HepG2 (cell line): ENCODE measurements around the gene TP63.

Source experiments
- JUNB ChIP-seq: sonication (generic); formaldehyde crosslinking; IDR thresholded peaks from 2 replicates; pipeline ENCODE4 v1.8.0; 2022; ENCODE audit warnings: missing genetic modification reagents, mild to moderate bottlenecking, borderline replicate concordance
- KAT7 ChIP-seq: IDR thresholded peaks from 2 replicates; pipeline ENCODE4 v1.6.1; 2018; ENCODE audit warnings: borderline replicate concordance, missing compliant biosample characterization
- ZNF274 ChIP-seq: sonication (generic); formaldehyde crosslinking; IDR thresholded peaks from 2 replicates; pipeline ENCODE4 v1.5.1; 2020; ENCODE audit warnings: mild to moderate bottlenecking, missing genetic modification reagents
- ZSCAN29 ChIP-seq: sonication (generic); formaldehyde crosslinking; conservative IDR thresholded peaks from 2 replicates; pipeline ENCODE4 v1.4.0; 2020; ENCODE audit warnings: mild to moderate bottlenecking, missing genetic modification reagents
- TF ChIP-seq, protein P1 (sequence below): sonication (generic); formaldehyde crosslinking; IDR thresholded peaks from 2 replicates; pipeline ENCODE4 v1.5.0; 2020; ENCODE audit warnings: mild to moderate bottlenecking, missing genetic modification reagents, moderate library complexity
- TF ChIP-seq, protein P2 (sequence below): sonication (generic); formaldehyde crosslinking; IDR thresholded peaks from 2 replicates; pipeline ENCODE4 v1.5.0; 2020; ENCODE audit warnings: mild to moderate bottlenecking, missing genetic modification reagents
- TF ChIP-seq, protein P3 (sequence below), 2 experiments: IDR thresholded peaks; 2 replicates each; pipeline ENCODE4 v1.6.1; 2011 to 2012; ENCODE audit warnings: low read length in 2 of 2, borderline replicate concordance in 1 of 2, low read depth in 1 of 2, mild to moderate bottlenecking in 1 of 2, moderate library complexity in 1 of 2
- TF ChIP-seq, protein P4 (sequence below): sonication (generic); formaldehyde crosslinking; IDR thresholded peaks from 2 replicates; pipeline ENCODE4 v1.5.1; 2020; ENCODE audit warnings: missing genetic modification reagents, mild to moderate bottlenecking, borderline replicate concordance

DNA sequence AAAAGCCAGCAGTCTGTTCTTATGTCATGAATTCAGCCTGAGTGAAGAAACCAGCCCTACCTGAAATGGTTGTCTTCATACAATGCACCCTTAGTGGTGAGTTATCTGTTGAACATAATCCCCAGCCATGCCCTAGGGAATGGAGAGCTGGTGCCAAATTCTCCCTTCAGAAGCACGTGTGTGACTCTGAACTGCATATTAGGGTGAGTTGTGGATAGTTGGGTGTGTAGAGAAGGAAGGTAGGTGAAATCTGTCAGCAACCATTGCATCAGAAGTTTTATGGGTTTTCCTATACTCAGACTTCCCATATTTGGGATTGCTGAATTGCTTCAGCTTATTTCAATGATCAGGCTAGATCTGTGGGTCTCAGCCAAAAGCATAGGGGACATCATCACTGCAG is 46.5 kb upstream of the TP63 start:
- TF ChIP-seq, protein P1, sequence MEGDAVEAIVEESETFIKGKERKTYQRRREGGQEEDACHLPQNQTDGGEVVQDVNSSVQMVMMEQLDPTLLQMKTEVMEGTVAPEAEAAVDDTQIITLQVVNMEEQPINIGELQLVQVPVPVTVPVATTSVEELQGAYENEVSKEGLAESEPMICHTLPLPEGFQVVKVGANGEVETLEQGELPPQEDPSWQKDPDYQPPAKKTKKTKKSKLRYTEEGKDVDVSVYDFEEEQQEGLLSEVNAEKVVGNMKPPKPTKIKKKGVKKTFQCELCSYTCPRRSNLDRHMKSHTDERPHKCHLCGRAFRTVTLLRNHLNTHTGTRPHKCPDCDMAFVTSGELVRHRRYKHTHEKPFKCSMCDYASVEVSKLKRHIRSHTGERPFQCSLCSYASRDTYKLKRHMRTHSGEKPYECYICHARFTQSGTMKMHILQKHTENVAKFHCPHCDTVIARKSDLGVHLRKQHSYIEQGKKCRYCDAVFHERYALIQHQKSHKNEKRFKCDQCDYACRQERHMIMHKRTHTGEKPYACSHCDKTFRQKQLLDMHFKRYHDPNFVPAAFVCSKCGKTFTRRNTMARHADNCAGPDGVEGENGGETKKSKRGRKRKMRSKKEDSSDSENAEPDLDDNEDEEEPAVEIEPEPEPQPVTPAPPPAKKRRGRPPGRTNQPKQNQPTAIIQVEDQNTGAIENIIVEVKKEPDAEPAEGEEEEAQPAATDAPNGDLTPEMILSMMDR (CRISPR knock-in tag), result no peak
- TF ChIP-seq KAT7 (CRISPR knock-in tag), result no peak
- TF ChIP-seq ZSCAN29, result no peak
- TF ChIP-seq, protein P2, sequence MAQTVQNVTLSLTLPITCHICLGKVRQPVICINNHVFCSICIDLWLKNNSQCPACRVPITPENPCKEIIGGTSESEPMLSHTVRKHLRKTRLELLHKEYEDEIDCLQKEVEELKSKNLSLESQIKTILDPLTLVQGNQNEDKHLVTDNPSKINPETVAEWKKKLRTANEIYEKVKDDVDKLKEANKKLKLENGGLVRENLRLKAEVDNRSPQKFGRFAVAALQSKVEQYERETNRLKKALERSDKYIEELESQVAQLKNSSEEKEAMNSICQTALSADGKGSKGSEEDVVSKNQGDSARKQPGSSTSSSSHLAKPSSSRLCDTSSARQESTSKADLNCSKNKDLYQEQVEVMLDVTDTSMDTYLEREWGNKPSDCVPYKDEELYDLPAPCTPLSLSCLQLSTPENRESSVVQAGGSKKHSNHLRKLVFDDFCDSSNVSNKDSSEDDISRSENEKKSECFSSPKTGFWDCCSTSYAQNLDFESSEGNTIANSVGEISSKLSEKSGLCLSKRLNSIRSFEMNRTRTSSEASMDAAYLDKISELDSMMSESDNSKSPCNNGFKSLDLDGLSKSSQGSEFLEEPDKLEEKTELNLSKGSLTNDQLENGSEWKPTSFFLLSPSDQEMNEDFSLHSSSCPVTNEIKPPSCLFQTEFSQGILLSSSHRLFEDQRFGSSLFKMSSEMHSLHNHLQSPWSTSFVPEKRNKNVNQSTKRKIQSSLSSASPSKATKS (CRISPR knock-in tag), result no peak
- TF ChIP-seq, protein P3, sequence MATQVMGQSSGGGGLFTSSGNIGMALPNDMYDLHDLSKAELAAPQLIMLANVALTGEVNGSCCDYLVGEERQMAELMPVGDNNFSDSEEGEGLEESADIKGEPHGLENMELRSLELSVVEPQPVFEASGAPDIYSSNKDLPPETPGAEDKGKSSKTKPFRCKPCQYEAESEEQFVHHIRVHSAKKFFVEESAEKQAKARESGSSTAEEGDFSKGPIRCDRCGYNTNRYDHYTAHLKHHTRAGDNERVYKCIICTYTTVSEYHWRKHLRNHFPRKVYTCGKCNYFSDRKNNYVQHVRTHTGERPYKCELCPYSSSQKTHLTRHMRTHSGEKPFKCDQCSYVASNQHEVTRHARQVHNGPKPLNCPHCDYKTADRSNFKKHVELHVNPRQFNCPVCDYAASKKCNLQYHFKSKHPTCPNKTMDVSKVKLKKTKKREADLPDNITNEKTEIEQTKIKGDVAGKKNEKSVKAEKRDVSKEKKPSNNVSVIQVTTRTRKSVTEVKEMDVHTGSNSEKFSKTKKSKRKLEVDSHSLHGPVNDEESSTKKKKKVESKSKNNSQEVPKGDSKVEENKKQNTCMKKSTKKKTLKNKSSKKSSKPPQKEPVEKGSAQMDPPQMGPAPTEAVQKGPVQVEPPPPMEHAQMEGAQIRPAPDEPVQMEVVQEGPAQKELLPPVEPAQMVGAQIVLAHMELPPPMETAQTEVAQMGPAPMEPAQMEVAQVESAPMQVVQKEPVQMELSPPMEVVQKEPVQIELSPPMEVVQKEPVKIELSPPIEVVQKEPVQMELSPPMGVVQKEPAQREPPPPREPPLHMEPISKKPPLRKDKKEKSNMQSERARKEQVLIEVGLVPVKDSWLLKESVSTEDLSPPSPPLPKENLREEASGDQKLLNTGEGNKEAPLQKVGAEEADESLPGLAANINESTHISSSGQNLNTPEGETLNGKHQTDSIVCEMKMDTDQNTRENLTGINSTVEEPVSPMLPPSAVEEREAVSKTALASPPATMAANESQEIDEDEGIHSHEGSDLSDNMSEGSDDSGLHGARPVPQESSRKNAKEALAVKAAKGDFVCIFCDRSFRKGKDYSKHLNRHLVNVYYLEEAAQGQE (IDR thresholded peaks at IDR 0.05; ENCODE audit: borderline replicate concordance in 1 of 2, low read depth in 1 of 2, low read length in 2 of 2), result no peak
- TF ChIP-seq ZNF274, result no peak
- TF ChIP-seq, protein P4, sequence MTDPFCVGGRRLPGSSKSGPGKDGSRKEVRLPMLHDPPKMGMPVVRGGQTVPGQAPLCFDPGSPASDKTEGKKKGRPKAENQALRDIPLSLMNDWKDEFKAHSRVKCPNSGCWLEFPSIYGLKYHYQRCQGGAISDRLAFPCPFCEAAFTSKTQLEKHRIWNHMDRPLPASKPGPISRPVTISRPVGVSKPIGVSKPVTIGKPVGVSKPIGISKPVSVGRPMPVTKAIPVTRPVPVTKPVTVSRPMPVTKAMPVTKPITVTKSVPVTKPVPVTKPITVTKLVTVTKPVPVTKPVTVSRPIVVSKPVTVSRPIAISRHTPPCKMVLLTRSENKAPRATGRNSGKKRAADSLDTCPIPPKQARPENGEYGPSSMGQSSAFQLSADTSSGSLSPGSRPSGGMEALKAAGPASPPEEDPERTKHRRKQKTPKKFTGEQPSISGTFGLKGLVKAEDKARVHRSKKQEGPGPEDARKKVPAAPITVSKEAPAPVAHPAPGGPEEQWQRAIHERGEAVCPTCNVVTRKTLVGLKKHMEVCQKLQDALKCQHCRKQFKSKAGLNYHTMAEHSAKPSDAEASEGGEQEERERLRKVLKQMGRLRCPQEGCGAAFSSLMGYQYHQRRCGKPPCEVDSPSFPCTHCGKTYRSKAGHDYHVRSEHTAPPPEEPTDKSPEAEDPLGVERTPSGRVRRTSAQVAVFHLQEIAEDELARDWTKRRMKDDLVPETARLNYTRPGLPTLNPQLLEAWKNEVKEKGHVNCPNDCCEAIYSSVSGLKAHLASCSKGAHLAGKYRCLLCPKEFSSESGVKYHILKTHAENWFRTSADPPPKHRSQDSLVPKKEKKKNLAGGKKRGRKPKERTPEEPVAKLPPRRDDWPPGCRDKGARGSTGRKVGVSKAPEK, result no peak
- TF ChIP-seq JUNB (CRISPR knock-in tag), result no peak
